SK-N-SH treated with all-trans-retinoic acid at 6 μM for 48 hours (cell line): Measurements from ENCODE around the gene INPP5E.

Experiments
- ESRRG ChIP-seq: fragments of 250-450 bp; sonication (Bioruptor Pico); IDR thresholded peaks from 2 replicates; pipeline ENCODE4 v1.6.1; 2021; ENCODE audit warnings: mild to moderate bottlenecking
- SNAI2 ChIP-seq: fragments of 250-450 bp; sonication (Bioruptor Pico); IDR thresholded peaks from 2 replicates; pipeline ENCODE4 v1.5.0; 2020; ENCODE audit warnings: mild to moderate bottlenecking, moderate library complexity
- TCF4 ChIP-seq: fragments of 250-450 bp; sonication (Bioruptor Pico); IDR thresholded peaks from 2 replicates; pipeline ENCODE4 v1.8.0; 2021; ENCODE audit warnings: mild to moderate bottlenecking, moderate library complexity, borderline replicate concordance
- ZFP3 ChIP-seq: fragments of 250-450 bp; sonication (Bioruptor Pico); IDR thresholded peaks from 2 replicates; pipeline ENCODE4 v1.5.0; 2020; ENCODE audit warnings: mild to moderate bottlenecking, moderate library complexity
- ZFP30 ChIP-seq: fragments of 450-650 bp; formaldehyde crosslinking; IDR thresholded peaks from 2 replicates; pipeline ENCODE4 v1.5.0; 2022; ENCODE audit warnings: mild to moderate bottlenecking, moderate library complexity
- TF ChIP-seq, protein P1 (sequence below): fragments of 250-450 bp; sonication (Bioruptor Pico); IDR thresholded peaks from 2 replicates; pipeline ENCODE4 v1.5.1; 2020; ENCODE audit warnings: low read depth, mild to moderate bottlenecking, moderate library complexity

DNA sequence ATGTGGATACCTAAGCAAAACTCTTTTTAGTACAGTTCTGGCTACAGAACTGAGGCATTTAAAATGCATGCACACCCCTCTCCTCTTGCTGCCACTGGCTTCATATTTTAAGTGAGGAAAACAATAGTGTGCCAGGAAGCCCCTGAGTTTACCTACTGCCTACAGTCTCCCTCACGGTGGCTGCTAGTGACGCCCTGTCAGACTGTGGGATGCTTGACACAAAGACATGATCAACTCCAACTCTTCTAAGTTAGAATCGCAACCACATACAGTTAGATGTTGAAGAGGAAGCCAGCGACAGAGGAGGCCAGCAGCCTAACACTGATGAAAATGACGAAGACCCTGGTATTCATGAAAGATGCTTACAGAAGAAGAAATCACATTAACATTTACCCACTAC, 41.9 kb upstream of the INPP5E start:
- TF ChIP-seq ESRRG (CRISPR knock-in tag) = no peak
- no peak for TF ChIP-seq SNAI2
- no peak for TF ChIP-seq TCF4 (CRISPR knock-in tag)
- TF ChIP-seq ZFP30 = no peak
- TF ChIP-seq, protein P1, sequence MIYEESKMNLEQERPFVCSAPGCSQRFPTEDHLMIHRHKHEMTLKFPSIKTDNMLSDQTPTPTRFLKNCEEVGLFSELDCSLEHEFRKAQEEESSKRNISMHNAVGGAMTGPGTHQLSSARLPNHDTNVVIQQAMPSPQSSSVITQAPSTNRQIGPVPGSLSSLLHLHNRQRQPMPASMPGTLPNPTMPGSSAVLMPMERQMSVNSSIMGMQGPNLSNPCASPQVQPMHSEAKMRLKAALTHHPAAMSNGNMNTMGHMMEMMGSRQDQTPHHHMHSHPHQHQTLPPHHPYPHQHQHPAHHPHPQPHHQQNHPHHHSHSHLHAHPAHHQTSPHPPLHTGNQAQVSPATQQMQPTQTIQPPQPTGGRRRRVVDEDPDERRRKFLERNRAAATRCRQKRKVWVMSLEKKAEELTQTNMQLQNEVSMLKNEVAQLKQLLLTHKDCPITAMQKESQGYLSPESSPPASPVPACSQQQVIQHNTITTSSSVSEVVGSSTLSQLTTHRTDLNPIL (CRISPR knock-in tag) = no peak
- TF ChIP-seq ZFP3 (CRISPR knock-in tag) = no peak
